ENCODE data around the gene COL13A1.
A peak's percentile ranks its signal among the peaks of the same experiment; 100 is the strongest.

The COL13A1 gene

GRCh38 chr10:69848454-69848853, 46.7 kb downstream of the COL13A1 start:
- DNase-seq = no peak

- DNase-seq = no peak
Observed at GRCh38 chr10:69849825-69850224, 48.1 kb downstream of the COL13A1 start.

DNA sequence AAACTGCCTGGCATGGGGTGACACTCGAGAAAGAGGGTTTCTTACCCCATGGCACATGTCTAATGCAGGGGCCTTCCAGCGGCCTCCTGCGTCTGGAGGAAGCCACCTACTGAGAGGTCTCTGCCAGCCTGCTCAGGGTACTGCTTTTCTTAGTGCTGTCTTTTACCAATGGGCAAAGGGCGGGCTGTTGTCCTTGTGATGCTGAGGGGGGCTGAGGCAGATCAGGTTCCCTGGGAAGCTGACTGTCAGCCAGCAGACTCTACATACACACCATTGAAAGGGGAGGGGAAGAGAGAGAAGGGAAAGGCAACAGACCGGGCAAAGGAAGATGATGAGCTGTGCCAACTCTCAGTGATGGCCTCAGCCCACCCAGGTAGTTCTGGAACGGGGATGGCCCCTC, 48.7 kb downstream of the COL13A1 start:
- no peak for DNase-seq

GRCh38 chr10:69851306-69851705, 49.6 kb downstream of the COL13A1 start:
- no peak for DNase-seq

GRCh38 chr10:69853064-69853463, 51.4 kb downstream of the COL13A1 start:
- DNase-seq = no peak

GRCh38 chr10:69854511-69855345, 53.0 kb downstream of the COL13A1 start:
- DNase-seq = no peak

- DNase-seq = peak; percentile 39
Observed at GRCh38 chr10:69855346-69856111, 53.8 kb downstream of the COL13A1 start.

DNA sequence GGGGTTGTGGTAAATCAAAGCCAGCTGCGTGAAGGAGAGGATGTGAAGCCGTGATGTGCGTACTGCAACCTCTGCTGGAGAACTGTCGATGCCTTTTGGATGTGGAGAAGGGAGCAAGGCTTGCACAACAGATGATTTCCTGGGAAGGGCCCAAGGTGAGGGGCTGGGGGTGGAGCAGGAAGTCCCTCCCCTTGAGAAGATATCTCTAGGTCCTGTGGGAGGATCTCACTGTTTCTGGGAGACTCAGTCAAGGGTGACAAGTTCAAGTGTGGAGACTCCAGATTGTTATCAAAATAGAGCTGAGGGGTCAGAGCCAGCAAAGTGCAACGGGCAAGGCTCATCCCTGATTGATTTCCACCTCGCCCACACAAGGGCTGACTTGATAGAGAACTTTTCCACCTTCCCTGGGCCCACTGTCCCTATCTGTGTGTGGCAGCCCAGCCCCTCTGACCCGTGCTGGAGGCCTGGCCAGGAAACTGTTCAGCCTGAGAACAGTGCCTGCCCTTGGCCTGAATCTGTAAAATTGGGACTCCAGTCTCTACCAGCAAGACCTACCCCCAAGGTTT, 55.0 kb downstream of the COL13A1 start:
- DNase-seq = no peak

DNA sequence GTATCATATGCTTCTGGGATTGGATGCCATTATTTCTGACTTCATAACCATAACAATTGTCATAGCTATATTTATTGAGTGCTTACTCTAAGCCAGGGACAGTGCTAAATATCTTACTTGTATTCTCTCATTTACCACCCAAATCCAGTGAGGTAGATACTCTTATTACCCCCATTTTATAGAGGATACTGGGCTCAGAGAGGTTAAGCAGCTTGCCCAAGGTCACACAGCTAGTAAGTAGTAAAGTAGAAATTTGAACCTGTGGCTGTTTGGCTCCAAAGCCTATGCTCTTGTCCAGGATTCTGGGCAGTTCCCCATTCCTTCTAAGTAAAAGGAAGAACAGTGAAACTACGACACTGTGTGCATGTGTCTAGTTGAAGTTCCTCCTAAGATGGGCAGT, 56.5 kb downstream of the COL13A1 start:
- no peak for DNase-seq

- no peak for DNase-seq
Observed at GRCh38 chr10:69860271-69860670, 58.6 kb downstream of the COL13A1 start.

- DNase-seq = no peak
Observed at GRCh38 chr10:69861251-69862240, 59.8 kb downstream of the COL13A1 start.

DNA sequence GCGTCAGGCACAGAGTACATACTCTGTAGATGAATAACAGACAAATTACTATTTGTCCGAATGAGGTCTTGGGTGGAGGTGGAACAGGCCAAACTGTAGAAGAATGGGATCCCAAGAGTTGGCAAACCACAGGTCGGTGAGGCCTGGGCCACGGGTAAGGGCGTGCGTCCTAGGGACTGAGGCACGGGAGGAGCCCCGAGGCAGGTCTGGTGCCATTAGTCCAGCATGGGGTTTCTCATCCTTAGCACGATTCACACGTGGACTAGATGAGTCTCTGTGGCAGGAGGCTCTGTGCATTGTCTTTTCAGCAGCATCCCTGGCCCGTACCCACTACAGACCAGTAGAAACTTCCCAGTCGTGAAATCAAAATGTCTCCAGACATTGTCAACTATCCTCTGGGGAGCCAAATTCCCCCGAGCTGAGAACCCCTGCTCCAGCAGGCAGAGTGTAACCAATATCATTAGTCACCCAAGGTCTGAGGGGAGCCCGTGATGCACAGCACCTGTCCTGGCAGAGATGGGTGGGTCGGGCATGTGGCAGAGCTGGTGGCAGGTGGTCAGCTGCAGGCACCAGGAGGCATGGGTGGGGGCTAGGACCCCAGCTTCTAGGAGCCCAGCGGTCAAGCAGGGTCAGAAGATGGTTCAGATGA, 61.3 kb downstream of the COL13A1 start:
- no peak for DNase-seq

DNA sequence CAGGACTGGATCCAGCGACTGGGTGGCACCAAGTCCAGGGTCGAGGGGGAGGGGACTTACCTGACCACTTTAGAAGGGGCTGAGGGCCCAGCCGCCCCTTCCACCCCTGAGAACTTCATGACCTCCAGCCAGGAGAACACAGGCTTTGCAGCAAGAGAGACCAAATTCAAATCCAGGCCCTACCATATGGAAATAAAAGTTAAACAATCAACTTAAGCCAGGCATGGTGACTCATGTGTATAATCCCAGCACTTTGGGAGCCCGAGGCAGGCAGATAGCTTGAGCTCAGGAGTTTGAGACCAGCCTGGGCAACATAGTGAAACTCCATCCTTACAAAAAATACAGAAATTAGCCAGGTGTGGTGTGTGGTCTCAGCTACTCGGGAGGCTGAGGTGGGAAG, 61.9 kb downstream of the COL13A1 start:
- DNase-seq = no peak

DNA sequence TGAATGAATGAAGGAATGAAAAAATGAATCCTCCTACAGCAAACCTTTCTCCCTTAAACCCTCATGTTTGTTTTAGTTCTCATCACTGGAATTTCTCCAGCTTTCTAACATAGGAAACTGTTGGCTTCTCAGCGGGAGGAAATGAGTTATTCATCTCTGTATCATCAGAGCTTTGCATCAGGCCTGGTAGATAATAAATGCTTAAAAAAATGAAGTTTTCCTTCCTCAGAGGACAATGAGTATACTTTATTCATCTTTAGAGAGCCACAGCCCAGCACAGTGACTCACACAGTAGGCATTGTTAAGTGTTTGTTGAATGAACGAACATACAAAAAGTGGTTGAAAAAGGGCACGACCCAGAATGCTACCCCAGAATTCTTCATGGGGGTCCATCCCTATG, 62.6 kb downstream of the COL13A1 start:
- no peak for DNase-seq

DNA sequence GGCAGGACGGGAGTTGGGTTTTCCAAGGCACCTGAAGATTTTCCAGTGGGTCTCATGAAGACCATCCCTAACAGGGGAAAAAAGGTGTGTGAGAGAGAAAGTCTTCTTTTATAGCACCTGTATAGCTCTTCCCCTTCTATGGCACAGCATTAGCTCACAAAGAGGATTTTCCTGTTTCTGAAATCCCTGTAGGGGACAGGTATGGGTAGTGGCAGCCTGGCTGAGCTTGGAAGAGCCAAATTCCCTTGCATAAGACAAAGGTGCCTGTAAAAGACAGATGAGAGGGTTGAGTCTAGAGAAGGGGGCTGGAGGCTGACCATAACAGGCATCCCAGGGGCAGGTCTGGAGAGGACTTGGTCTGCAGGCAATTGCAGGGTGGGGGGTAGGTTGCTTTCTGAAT, 63.7 kb downstream of the COL13A1 start:
- DNase-seq = no peak

GRCh38 chr10:69866246-69866687, 64.6 kb downstream of the COL13A1 start:
- DNase-seq = no peak

DNA sequence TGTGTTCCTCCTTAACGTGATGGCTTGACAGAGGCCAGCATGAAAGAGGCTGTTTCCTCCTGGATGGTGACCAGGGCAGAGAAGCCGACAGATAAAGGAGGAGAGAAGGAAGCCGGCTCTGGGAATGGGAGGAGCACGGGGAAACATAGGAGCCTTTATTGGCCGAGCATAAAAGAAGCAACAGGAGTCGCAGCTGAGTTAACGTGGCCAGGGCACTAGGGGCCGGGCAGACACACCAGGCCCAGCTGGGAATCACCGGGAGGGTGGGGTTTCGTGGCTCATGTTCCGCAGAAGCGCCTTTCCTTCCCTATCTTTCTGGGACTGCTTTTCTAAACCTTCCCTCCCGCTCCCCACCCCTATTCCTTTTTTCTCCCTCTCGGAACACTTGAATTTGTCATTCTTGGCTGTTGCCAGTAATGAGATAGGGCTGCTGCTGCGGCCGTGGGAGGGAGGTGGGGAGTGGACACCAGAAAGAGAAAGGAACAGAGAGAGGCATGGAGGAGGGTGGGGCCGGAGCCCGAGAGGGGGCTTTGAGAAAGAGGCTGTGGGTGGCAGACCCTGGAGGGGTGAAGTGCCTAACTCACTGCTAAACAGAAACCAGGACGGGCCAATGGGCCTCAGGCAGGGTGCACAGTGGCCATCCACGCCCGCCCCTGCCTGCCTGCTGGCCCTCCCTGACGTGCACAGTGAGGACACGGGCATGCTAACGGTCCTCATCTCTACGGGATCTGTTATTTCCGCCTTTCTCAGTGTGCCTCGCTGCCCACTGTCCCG, 65.2 kb downstream of the COL13A1 start:
- no peak for DNase-seq

DNA sequence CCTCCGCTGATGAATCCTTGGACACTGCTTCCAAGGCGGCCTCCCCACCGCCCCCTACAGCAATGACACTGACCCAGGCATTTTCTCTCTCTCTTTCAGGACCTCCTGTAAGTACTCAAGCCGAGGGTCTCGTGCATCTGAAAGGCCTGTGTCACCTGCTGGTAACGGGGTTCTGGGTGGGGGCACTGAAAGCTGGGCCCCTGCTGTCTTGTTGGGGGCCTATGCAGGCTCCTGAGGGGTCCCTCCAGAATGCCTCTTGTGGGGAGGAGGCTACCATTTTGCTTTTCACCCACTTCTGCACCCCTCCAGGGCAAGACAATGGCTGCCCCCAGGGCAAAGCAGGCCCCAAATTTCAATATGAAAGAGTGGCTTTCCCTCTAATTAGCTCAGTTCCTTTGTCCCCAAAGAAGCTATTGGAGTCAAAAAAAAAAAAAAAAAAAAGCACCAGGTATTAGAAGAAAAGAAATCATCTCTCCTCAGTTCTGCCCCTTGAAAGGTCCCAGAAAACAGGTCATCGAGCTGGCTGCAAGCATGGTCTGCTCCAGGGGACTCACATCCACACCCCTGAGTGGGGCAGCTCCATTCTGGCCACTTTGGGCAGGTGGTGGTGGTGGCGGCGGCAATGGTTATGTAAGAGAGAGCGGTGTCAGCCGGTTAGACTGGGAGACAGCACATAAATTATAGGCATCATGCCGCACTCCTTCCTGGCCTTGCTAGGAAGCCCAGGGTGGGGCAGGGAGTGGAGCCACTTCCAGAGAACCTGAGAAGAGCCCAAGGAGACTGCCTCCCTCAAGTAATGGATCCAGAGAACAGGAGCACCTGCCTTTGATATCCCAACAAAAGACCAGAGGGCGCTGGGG, 66.2 kb downstream of the COL13A1 start:
- DNase-seq = no peak

- no peak for DNase-seq
Observed at GRCh38 chr10:69868821-69869220, 67.1 kb downstream of the COL13A1 start.

DNA sequence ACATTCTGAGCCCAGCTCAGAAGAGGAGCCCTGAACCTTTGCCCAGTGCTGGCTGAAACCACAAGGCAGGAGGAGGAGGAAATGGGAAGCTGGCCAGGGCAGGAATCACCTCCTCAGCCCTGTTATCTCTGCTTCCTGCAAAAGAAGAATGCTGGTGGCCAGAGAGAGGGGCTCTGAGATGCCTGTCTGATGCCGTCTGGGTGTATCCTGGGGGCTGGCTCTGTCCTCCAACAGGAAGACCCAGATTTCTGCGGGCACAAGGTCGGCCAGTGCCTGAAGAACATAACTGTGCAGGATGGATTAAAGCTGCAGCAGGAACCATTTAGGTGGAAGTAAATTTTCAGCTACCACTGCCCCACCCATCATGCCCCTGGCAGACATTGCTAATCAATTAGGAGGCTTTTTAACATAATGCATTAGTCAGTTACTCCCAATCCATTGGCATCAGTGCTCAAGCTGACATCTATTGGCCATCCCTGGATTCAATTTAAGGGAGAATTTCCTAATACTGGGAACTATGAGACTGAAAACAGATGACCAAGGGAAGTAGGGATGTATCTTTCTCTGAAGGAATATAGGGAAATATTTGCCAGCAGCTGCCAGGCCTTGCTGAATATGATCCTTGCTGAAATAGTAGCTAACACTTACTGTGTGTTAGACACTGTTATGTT, 67.7 kb downstream of the COL13A1 start:
- no peak for DNase-seq

All from midbrain (tissue), 1 donor.